ENCODE data around the gene SPSB2.
"Not testable (repeated sequence)": the region's sequence is repeated elsewhere in the genome, so short reads cannot be mapped to it uniquely, and the experiment has no call there.

The SPSB2 gene

DNA sequence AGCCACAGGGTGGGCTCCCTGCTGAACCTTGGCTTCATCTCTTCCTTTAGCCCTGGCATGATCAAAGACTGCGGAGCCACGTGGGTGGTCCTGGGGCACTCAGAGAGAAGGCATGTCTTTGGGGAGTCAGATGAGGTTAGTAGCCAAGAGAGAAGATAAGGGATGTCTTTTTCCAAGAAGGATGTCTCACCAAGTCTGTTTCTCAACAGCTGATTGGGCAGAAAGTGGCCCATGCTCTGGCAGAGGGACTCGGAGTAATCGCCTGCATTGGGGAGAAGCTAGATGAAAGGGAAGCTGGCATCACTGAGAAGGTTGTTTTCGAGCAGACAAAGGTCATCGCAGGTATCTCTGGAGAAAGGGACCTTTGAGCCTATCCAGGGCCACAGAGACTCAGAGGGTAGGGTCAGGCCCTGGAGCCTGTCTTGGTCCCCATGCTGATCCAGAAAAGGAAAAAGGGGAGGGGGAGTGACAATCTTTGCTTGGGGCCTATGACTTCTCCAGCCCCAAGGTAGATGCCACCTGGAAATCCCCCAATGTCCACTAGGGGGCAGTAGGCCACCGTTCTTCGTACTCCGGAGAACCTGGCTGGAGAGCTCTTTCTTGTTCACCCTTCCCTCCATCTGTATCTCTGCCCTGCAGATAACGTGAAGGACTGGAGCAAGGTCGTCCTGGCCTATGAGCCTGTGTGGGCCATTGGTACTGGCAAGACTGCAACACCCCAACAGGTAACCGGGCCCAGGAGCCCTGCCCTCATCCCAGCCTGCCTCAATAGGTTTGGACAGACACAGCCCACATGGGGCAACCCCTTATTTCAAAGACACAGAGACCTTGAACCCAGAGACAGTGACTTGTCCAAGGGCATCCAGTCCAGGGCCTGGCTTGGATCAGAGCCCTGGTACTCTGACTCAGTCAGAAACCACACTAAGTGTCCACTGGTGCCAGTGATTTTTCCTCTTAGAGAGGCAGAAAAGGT, 3.8 kb downstream of the SPSB2 start:
- WGBS, 2 experiments (ENCODE audit: insufficient coverage in 2 of 2): 40 to 45% methylated on average over 11 of the region's 12 CpGs
- H3K4me1 ChIP-seq (ENCODE audit: control insufficient read depth, insufficient read depth, low read length, poor library complexity, severe bottlenecking): peaks cover 21% of the 10 kb centered on the region
- H3K36me3 ChIP-seq (ENCODE audit: control insufficient read depth, insufficient read depth, low read length): peaks cover 43% of the 10 kb centered on the region
- peak overlapping the region; percentile 97 for H3K4me3 ChIP-seq (ENCODE audit: extremely low read depth, insufficient read depth, low read length, poor library complexity, severe bottlenecking)
- H3K27ac ChIP-seq (ENCODE audit: low read depth, low read length, severe bottlenecking): peak overlapping the region; percentile 47
- H3K9me3 ChIP-seq (ENCODE audit: control insufficient read depth, low read length): no peaks in the 10 kb centered on the region

- Histone ChIP-seq H3K27ac (ENCODE audit: low read depth, low read length, severe bottlenecking) (peak overlapping the region; percentile 47), H3K36me3 (ENCODE audit: control insufficient read depth, insufficient read depth, low read length) (peaks cover 52% of the 10 kb centered on the region), H3K4me3 (ENCODE audit: extremely low read depth, insufficient read depth, low read length, poor library complexity, severe bottlenecking) (peak overlapping the region; percentile 97), H3K9me3 (ENCODE audit: control insufficient read depth, low read length) (no peaks in the 10 kb centered on the region), H3K4me1 (ENCODE audit: control insufficient read depth, insufficient read depth, low read length, poor library complexity, severe bottlenecking) (peaks cover 21% of the 10 kb centered on the region)
- WGBS, 2 experiments (ENCODE audit: insufficient coverage in 2 of 2): 5 to 8% methylated on average over 12 to 16 of the region's 22 CpGs
Observed at GRCh38 chr12:6868211-6869048, 4.7 kb downstream of the SPSB2 start.

DNA sequence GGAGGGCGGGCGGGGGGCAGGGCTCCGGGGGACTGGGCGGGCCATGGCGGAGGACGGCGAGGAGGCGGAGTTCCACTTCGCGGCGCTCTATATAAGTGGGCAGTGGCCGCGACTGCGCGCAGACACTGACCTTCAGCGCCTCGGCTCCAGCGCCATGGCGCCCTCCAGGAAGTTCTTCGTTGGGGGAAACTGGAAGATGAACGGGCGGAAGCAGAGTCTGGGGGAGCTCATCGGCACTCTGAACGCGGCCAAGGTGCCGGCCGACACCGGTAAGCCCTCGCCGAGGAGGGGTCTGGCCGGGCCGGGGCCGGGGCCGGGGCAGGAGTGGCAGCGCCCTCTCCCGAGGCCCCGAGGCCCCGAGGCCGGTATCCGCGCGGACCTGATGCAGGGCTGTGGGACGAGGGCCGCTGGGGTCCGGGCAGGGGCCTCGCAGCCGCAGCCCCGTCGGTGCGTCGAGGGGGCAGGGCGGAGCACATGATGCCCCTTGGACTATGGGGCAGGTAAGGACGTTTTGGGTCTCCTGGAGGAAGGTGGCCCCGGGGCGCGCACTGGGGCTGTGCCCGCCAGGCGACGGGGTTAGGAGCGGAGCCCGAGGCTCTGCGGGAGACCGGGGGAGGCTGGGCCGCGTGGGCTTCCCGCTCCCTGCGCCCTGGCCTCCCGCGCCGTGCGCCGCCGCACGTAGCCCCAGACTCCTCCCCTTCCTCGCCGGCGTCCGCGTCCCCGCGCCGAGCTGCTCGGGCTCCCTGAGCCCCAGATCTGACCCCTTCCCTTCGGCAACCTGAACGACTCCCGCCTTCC, 5.5 kb downstream of the SPSB2 start, which contains the start of gene TPI1:
Gene TPI1 (plus strand): TSS at position 119 of the 798 bp plus-strand sequence. CDS start 36 bp downstream, at position 155.
- 0% methylated on average over 72 to 77 of the region's 86 CpGs for whole genome bisulfite sequencing, 2 experiments (ENCODE audit: insufficient coverage in 2 of 2)
- peak within 1 kb of the TSS; percentile 97 for H3K4me3 ChIP-seq (ENCODE audit: extremely low read depth, insufficient read depth, low read length, poor library complexity, severe bottlenecking)
- H3K27ac ChIP-seq (ENCODE audit: low read depth, low read length, severe bottlenecking): peak within 1 kb of the TSS; percentile 62
- H3K36me3 ChIP-seq (ENCODE audit: control insufficient read depth, insufficient read depth, low read length): peaks cover 60% of the 10 kb centered on the region
- peaks cover 21% of the 10 kb centered on the region for H3K4me1 ChIP-seq (ENCODE audit: control insufficient read depth, insufficient read depth, low read length, poor library complexity, severe bottlenecking)
- no peaks in the 10 kb centered on the region for H3K9me3 ChIP-seq (ENCODE audit: control insufficient read depth, low read length)

DNA sequence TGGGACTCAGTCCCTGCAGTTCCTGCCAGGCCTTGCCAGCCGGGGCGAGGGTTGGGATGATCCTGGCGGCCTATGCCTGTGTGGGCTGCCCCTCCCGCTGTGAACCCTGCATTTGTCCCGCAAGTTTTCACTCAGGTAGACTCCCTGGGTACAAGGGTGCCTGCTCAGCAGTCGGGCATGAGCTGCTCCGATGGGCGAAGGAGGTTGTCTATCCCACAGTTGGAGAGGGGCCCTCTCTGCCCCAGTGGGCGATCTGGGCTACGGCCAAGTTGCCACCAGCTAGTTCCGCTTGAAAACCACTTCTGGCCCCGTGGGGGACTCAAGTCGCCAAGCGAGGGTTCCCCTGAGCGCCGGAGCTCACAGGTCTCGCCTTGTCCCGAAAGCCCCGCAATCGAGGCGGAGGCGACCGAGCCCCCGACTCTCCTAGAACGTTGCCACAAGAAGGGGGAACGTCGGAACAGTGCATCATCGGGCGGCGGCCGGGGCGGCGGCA, 6.1 kb downstream of the SPSB2 start:
- WGBS, 2 experiments (ENCODE audit: insufficient coverage in 2 of 2): 9 to 14% methylated on average over 19 to 26 of the region's 33 CpGs
- Histone ChIP-seq H3K4me3 (ENCODE audit: extremely low read depth, insufficient read depth, low read length, poor library complexity, severe bottlenecking) (peak overlapping the region; percentile 97), H3K36me3 (ENCODE audit: control insufficient read depth, insufficient read depth, low read length) (peaks cover 67% of the 10 kb centered on the region), H3K4me1 (ENCODE audit: control insufficient read depth, insufficient read depth, low read length, poor library complexity, severe bottlenecking) (peaks cover 21% of the 10 kb centered on the region), H3K27ac (ENCODE audit: low read depth, low read length, severe bottlenecking) (peak overlapping the region; percentile 41), H3K9me3 (ENCODE audit: control insufficient read depth, low read length) (no peaks in the 10 kb centered on the region)

GRCh38 chr12:6866163-6866919, 6.8 kb downstream of the SPSB2 start:
- peaks cover 18% of the 10 kb centered on the region for H3K4me1 ChIP-seq (ENCODE audit: control insufficient read depth, insufficient read depth, low read length, poor library complexity, severe bottlenecking)
- peaks cover 70% of the 10 kb centered on the region for H3K36me3 ChIP-seq (ENCODE audit: control insufficient read depth, insufficient read depth, low read length)
- peak overlapping the region; percentile 41 for H3K27ac ChIP-seq (ENCODE audit: low read depth, low read length, severe bottlenecking)
- peak overlapping the region; percentile 97 for H3K4me3 ChIP-seq (ENCODE audit: extremely low read depth, insufficient read depth, low read length, poor library complexity, severe bottlenecking)
- no peaks in the 10 kb centered on the region for H3K9me3 ChIP-seq (ENCODE audit: control insufficient read depth, low read length)
- 90% methylated on average over 4 of the region's 19 CpGs; no CpG with 5 or more reads in 1 of the 2 experiments for WGBS, 2 experiments (ENCODE audit: insufficient coverage in 2 of 2)

DNA sequence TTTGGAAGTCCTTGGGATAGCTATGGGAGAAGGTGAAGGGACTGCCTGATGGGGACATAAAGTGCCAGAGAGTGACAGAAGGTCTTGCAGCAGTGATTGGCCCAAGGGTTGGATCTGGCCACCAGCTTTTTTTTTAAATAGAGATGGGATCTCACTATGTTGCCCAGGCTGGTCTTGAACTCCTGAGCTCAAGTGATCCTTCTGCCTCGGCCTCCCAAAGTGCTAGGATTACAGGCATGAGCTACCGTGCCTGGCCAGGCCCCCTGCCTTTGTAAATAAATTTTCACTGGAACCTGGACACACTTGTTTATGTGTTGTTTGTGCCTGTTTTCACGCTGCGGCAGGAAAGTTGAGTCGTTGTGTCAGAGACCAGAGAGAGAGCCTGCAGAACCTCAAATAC, 7.8 kb downstream of the SPSB2 start:
- Histone ChIP-seq H3K36me3 (ENCODE audit: control insufficient read depth, insufficient read depth, low read length) (peaks cover 70% of the 10 kb centered on the region), H3K4me1 (ENCODE audit: control insufficient read depth, insufficient read depth, low read length, poor library complexity, severe bottlenecking) (peaks cover 15% of the 10 kb centered on the region)
- not testable (repeated sequence) for H3K27ac ChIP-seq (ENCODE audit: low read depth, low read length, severe bottlenecking); H3K4me3 ChIP-seq (ENCODE audit: extremely low read depth, insufficient read depth, low read length, poor library complexity, severe bottlenecking); H3K9me3 ChIP-seq (ENCODE audit: control insufficient read depth, low read length)
- WGBS, 2 experiments (ENCODE audit: insufficient coverage in 2 of 2): 94 to 100% methylated on average over 3 to 5 of the region's 5 CpGs

- 94 to 96% methylated on average over 10 to 12 of the region's 16 CpGs for WGBS, 2 experiments (ENCODE audit: insufficient coverage in 2 of 2)
- peaks cover 74% of the 10 kb centered on the region for H3K36me3 ChIP-seq (ENCODE audit: control insufficient read depth, insufficient read depth, low read length)
- H3K27ac ChIP-seq (ENCODE audit: low read depth, low read length, severe bottlenecking): no peak overlapping the region
- H3K4me1 ChIP-seq (ENCODE audit: control insufficient read depth, insufficient read depth, low read length, poor library complexity, severe bottlenecking): peaks cover 10% of the 10 kb centered on the region
- no peaks in the 10 kb centered on the region for H3K9me3 ChIP-seq (ENCODE audit: control insufficient read depth, low read length)
- no peak overlapping the region for H3K4me3 ChIP-seq (ENCODE audit: extremely low read depth, insufficient read depth, low read length, poor library complexity, severe bottlenecking)
Observed at GRCh38 chr12:6863586-6864321, 9.3 kb downstream of the SPSB2 start.

GRCh38 chr12:6863033-6863432, 10.1 kb downstream of the SPSB2 start:
- H3K4me1 ChIP-seq (ENCODE audit: control insufficient read depth, insufficient read depth, low read length, poor library complexity, severe bottlenecking): peaks cover 10% of the 10 kb centered on the region
- H3K27ac ChIP-seq (ENCODE audit: low read depth, low read length, severe bottlenecking): no peak overlapping the region
- H3K9me3 ChIP-seq (ENCODE audit: control insufficient read depth, low read length): no peaks in the 10 kb centered on the region
- no peak overlapping the region for H3K4me3 ChIP-seq (ENCODE audit: extremely low read depth, insufficient read depth, low read length, poor library complexity, severe bottlenecking)
- WGBS, 2 experiments (ENCODE audit: insufficient coverage in 2 of 2): 94 to 97% methylated on average over 10 to 11 of the region's 11 CpGs
- H3K36me3 ChIP-seq (ENCODE audit: control insufficient read depth, insufficient read depth, low read length): peaks cover 81% of the 10 kb centered on the region

- no peak overlapping the region for H3K4me3 ChIP-seq (ENCODE audit: extremely low read depth, insufficient read depth, low read length, poor library complexity, severe bottlenecking)
- no peak overlapping the region for H3K27ac ChIP-seq (ENCODE audit: low read depth, low read length, severe bottlenecking)
- peaks cover 95% of the 10 kb centered on the region for H3K36me3 ChIP-seq (ENCODE audit: control insufficient read depth, insufficient read depth, low read length)
- H3K9me3 ChIP-seq (ENCODE audit: control insufficient read depth, low read length): no peaks in the 10 kb centered on the region
- WGBS, 2 experiments (ENCODE audit: insufficient coverage in 2 of 2): 89 to 96% methylated on average over 8 to 9 of the region's 9 CpGs
- peaks cover 2% of the 10 kb centered on the region for H3K4me1 ChIP-seq (ENCODE audit: control insufficient read depth, insufficient read depth, low read length, poor library complexity, severe bottlenecking)
Observed at GRCh38 chr12:6861391-6861790, 11.7 kb downstream of the SPSB2 start.
